Measurements from ENCODE around the gene SMIM36.

- no peak for TF ChIP-seq CTCF (IDR thresholded peaks at IDR 0.05)
- TF ChIP-seq ZFX (IDR thresholded peaks at IDR 0.05; ENCODE audit: borderline replicate concordance), result no peak
Observed at GRCh38 chr17:55402374-55402773, 108.9 kb downstream of the SMIM36 start.

Data from 22Rv1 (cell line).